A549 (cell line): ENCODE measurements around the gene CDKN1C.

Source experiments
- CTCF ChIP-seq: fragments of >200 bp; sonication (Bioruptor Twin); formaldehyde crosslinking; IDR thresholded peaks from 3 replicates; pipeline ENCODE4 v1.5.1; 2016
- MYC ChIP-seq: IDR thresholded peaks from 2 replicates; pipeline ENCODE4 v1.6.1; 2012; ENCODE audit warnings: mild to moderate bottlenecking, inconsistent platforms, low read length, improper control_type of control experiment, borderline replicate concordance
- POLR2A ChIP-seq: IDR thresholded peaks from 2 replicates; pipeline ENCODE4 v1.6.1; 2012; ENCODE audit warnings: mild to moderate bottlenecking, low read length
- REST ChIP-seq: fragments of 200-600 bp; sonication (generic); IDR thresholded peaks from 2 replicates; pipeline ENCODE4 v1.6.1; 2016; ENCODE audit warnings: antibody characterized with exemption, mild to moderate bottlenecking, moderate library complexity

GRCh38 chr11:2868506-2869133 is 17.0 kb downstream of the CDKN1C start:
- TF ChIP-seq POLR2A: no peak
- no peak for TF ChIP-seq CTCF
- no peak for TF ChIP-seq REST
- TF ChIP-seq MYC: no peak
